ENCODE data around the gene ABCC10.
"Not testable (repeated sequence)": the region's sequence is repeated elsewhere in the genome, so short reads cannot be mapped to it uniquely, and the experiment has no call there.

Gene ABCC10

GRCh38 chr6:43427406-43428111, at the start of gene ABCC10:
TSS of gene ABCC10 (plus strand) at chr6:43427541. CDS start at chr6:43427979, 438 bp downstream.
- DNase-seq (ENCODE audit: low read depth, low spot score) = peak; percentile 97

- DNase-seq (ENCODE audit: low read depth, low spot score) = no peak
These were observed 49.6 kb upstream of the ABCC10 start for GRCh38 chr6:43377710-43378229.

- DNase-seq (ENCODE audit: low read depth, low spot score) = no peak
These were observed 48.7 kb upstream of the ABCC10 start for GRCh38 chr6:43378631-43379030.

- not testable (repeated sequence) for DNase-seq (ENCODE audit: low read depth, low spot score)
These were observed 46.5 kb upstream of the ABCC10 start for GRCh38 chr6:43380858-43381257.

GRCh38 chr6:43383021-43383667, 44.2 kb upstream of the ABCC10 start:
- peak; percentile 37 for DNase-seq (ENCODE audit: low read depth, low spot score)

- no peak for DNase-seq (ENCODE audit: low read depth, low spot score)
These were observed 40.8 kb upstream of the ABCC10 start for GRCh38 chr6:43386492-43386891.

GRCh38 chr6:43389730-43390295, 37.5 kb upstream of the ABCC10 start:
- DNase-seq (ENCODE audit: low read depth, low spot score) = no peak

- not testable (repeated sequence) for DNase-seq (ENCODE audit: low read depth, low spot score)
These were observed 36.4 kb upstream of the ABCC10 start for GRCh38 chr6:43390753-43391439.

GRCh38 chr6:43391440-43392031, 35.8 kb upstream of the ABCC10 start:
- peak; percentile 33 for DNase-seq (ENCODE audit: low read depth, low spot score)

- not testable (repeated sequence) for DNase-seq (ENCODE audit: low read depth, low spot score)
These were observed 34.2 kb upstream of the ABCC10 start for GRCh38 chr6:43393133-43393532.

GRCh38 chr6:43393602-43394001, 33.7 kb upstream of the ABCC10 start:
- no peak for DNase-seq (ENCODE audit: low read depth, low spot score)

- no peak for DNase-seq (ENCODE audit: low read depth, low spot score)
These were observed 32.4 kb upstream of the ABCC10 start for GRCh38 chr6:43394982-43395381.

GRCh38 chr6:43395776-43396175, 31.6 kb upstream of the ABCC10 start:
- peak; percentile 28 for DNase-seq (ENCODE audit: low read depth, low spot score)

GRCh38 chr6:43396408-43397149, 30.8 kb upstream of the ABCC10 start:
- DNase-seq (ENCODE audit: low read depth, low spot score) = no peak

GRCh38 chr6:43399932-43400487, 27.3 kb upstream of the ABCC10 start:
- no peak for DNase-seq (ENCODE audit: low read depth, low spot score)

GRCh38 chr6:43401730-43402129, 25.6 kb upstream of the ABCC10 start:
- DNase-seq (ENCODE audit: low read depth, low spot score) = no peak

GRCh38 chr6:43402820-43403219, 24.5 kb upstream of the ABCC10 start:
- DNase-seq (ENCODE audit: low read depth, low spot score) = no peak

- no peak for DNase-seq (ENCODE audit: low read depth, low spot score)
These were observed 22.0 kb upstream of the ABCC10 start for GRCh38 chr6:43405354-43405753.

GRCh38 chr6:43407296-43407695, 20.0 kb upstream of the ABCC10 start:
- no peak for DNase-seq (ENCODE audit: low read depth, low spot score)

GRCh38 chr6:43408259-43408658, 19.1 kb upstream of the ABCC10 start:
- no peak for DNase-seq (ENCODE audit: low read depth, low spot score)

GRCh38 chr6:43410776-43411175, 16.6 kb upstream of the ABCC10 start:
- DNase-seq (ENCODE audit: low read depth, low spot score) = not testable (repeated sequence)
